GM19043 (cell line): Measurements from ENCODE around the gene KCNQ1.

ENCODE experiments used
- ATAC-seq: cut with Tn5 transposase; IDR thresholded peaks from one replicate; pipeline ENCODE4 v1.9.1; 2021; ENCODE audit warnings: low read depth; ENCODE audit not compliant: unreplicated experiment

The KCNQ1 gene

DNA sequence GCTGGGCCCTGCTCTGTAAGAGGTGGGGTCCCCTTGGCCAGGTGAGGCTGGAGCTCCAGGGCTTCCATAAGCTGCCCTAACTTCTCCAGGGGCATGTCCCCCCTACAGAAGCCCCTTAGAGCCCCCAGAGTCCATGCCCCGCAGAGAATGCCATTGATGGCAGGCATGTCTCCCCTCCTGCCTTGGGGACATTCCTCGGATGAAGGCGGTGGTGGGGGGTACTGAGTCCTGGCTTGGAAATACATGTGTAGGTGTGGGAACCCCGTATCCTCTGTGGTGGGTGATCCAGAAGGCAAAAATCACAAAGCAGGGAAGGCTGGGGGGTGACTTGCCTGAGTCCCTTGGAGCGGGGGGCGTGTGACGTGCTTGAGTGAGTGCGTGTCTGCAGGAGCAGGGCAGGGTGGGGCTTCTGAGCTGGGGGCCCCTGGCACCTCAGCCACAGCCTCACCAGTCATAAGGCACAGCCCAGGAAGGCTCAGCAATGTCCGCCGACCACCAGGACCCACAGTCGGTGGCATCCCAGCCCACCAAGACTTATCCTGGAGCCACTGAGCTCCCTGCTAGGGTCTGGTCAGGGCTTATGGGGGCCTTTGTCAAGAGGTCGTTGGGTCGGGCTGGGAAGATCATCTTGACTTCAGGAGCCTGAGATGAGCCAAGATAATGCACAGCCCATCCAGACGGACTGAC, 324.7 kb downstream of the KCNQ1 start:
- ATAC-seq, result no peak

- ATAC-seq, result no peak
Observed at GRCh38 chr11:2770096-2770751, 325.4 kb downstream of the KCNQ1 start.

GRCh38 chr11:2770761-2771301, 326.0 kb downstream of the KCNQ1 start:
- ATAC-seq, result no peak

DNA sequence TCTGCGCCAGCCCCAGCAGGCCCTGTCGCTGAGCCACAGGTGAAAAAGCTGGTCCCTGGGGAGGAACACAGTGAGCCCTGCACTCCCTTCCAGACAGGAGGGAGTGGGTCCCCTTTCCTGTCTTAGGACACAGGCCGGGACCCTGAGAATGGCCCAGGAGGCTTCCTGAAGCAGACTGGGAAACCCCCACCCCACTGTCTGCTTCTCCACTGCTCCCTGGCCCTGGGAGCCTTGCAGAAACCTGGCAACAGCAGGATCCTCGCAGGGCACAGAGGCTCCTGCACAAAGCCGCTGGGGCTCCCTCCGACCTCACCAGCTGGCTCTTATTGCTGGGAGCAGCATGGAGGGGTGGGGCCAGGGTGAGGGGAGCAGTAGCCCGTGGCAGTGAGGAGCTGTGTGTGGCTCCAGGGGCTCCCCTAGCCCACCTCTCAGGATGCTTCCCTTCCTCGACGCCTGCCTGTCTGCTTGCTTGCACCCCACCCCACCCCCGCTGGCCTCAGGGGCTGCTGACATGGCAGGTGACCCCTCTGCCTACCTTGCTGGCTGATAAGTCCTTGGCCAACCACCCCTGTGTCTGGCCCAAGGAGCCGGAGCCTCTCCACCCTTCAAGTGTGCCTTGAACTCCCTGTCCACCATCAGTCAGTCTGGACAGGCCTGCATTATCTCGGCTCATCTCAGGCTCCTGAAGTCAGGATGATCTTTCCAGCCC, 327.1 kb downstream of the KCNQ1 start:
- no peak for ATAC-seq

DNA sequence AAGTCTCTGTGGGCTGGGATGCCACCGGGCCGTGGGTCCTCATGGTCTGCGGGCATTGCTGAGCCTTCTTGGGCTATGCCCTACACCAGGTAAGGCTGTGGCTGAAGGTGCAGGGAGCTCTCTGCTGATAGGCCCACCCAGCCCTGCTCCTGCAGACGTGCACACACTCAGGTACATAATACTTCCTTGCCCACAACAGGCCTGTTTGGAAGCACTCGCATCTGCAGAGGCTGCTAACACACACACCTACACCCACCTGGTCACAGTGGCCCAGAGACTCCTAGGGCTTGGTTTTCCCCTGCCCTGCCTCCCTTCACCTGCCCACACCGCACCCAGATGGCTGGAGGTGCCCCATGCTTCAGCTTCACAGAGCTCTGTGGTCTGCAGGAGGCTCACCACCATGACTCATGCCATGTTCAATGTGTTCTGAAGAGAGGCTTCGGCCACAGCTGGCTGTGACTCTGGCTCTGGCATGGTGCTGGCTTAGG, 327.8 kb downstream of the KCNQ1 start:
- ATAC-seq, result no peak

GRCh38 chr11:2774173-2775082, 329.6 kb downstream of the KCNQ1 start:
- ATAC-seq, result no peak

DNA sequence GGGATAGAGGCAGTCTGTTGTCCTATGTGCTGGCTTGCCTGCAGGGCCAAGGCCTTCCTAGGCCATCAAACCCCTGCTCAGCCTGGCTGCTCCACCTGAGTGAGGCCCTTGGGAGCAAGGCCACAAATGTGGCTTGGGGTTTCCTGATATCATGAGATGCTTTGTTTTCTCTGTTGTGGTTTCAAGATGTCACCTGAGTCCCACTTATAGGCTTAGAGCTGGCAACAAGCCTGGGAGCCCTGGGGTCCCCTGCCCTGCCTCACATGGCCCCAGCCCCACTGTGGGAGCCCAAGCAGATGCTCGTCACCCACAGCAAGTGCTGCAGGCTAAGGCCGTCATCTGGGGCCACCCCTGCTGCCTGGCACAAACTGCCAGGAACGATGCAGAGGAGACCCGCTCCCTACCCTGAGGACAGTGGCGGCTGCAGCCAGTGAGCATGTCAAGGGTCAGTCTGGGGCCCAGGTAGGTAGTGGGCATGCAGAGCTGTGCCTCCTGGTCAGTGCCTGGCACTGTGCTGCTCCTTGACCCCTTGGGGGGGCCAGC, 330.3 kb downstream of the KCNQ1 start:
- no peak for ATAC-seq

- no peak for ATAC-seq
Observed at GRCh38 chr11:2775626-2776350, 331.0 kb downstream of the KCNQ1 start.

- ATAC-seq, result no peak
Observed at GRCh38 chr11:2776351-2777061, 331.7 kb downstream of the KCNQ1 start.

DNA sequence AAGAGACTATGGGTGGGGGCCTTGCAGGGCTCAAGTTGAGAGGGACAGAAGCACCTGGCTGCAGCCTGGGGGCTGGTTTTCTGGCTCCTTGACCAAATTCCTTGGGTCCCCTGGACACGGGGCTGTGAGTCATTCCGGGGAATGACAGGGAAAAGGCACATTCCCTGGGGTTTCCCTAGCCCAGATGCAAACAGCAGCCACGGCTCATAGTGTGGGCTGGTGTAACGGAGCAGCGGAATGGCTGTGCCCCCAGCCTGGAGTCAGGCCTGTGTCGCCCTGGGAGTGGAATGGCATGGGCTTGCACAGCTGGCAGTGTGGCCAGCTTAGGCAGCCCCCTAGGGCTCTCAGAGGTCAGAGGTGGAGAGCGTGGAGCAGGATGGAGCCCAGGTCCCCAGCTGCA, 332.6 kb downstream of the KCNQ1 start:
- ATAC-seq, result no peak

DNA sequence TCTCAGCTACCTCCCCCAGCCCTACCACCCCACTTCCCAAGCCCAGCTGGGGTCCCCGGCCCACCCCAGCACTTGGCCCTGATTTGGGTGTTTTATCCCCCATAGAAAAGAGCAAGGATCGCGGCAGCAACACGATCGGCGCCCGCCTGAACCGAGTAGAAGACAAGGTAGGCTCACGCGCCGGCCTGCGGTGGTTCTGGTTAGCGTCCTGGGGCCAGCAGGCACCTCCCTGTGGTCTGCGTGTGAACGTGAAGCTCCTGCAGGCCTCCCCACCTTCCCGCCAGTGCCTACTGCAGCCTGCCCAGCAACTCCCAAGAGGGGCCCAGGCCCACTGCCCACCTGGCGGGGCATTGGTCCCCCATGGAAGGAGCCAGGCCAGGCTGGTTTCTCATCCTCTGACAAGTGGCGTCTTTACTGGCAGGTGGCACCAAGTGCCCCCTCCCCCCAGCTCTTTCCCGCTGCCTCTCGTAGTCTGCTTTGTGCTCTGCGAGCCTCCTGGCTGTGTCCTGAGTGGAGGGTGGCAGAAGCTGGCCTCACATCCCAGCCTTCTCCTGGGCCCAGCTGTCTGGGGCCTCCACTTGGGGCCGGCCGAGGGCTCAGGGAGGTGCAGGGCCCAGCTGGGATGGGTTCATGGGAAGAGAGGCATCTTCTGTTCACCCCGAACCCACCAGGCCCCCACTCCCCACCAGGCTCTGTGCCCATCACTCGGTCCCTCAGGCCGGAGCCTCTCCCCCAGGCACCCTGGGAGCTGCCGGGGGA, 333.2 kb downstream of the KCNQ1 start:
- ATAC-seq, result no peak

DNA sequence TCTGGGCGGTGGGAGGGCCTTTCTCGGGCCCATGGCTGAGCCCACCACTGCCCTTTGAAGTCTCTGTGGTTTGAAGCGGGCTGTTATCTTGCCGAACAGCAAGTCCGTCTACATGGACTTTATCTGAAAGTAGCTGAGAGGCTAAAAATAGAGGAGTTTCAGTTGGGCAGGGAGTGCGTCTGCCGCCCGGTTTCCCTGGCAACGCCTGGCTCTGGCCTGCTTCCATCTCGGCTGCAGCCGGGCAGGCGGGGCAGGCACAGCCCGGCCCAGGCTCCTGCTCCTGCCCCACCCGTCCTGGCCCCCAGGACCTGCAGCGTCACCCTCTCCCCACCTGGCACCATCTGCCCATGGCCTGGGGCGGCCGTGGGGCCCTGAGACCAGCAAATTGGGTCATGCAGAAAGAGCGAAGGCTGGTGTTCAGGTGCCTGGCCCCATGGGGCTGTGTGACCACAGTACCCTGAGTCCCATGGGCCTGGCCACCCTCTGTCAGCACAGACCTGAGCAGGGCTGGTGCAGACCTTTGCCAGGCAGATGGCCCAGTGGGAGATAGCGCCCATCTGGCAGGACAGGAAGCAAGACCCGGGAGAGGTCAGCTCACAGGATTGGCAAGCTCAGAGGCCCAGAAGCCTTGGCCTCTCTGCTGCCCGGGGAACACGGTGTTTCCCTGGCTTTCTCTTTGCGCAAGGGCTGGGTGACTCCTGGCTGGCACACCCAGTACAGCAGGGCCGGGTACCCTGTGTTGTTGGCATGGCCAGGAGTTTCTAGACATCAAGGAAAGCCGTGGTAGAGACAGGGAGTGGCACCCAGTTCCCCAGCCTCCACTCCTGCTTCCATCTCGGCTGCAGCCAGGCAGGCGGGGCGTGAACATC, 334.1 kb downstream of the KCNQ1 start:
- no peak for ATAC-seq

DNA sequence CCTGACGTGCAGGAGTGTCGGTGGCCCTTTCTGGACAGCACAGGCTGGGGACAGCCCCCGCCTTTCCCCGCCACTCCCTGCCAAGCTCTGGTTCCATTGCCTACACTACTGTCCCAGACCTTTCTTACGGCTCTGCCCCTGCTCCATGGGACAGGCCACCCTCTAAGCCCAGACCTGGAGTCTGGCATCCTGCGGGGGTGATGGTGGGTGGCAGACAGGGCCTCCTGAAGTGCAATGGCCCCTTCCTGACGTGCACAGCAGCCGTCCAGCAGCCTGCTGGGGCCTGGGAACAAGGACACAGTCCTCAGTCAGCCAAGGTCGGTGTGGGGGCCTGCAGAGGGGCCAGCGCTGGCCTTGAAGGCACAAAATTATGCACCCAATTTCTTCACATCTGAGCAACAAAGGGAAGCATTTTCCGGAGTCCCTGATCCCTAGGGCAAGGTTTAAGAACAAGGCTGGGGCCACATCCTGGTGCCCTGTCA, 334.7 kb downstream of the KCNQ1 start:
- no peak for ATAC-seq

GRCh38 chr11:2779981-2780849, 335.4 kb downstream of the KCNQ1 start:
- no peak for ATAC-seq

GRCh38 chr11:2780850-2781407, 336.1 kb downstream of the KCNQ1 start:
- no peak for ATAC-seq
